K562 (cell line): ENCODE measurements around the gene BLZF1. TPM values are rescaled to one million over a fixed set of nuclear protein-coding genes. Genes with fewer than 3 reads are reported as not detected.

ENCODE experiments used
- CSDE1 ChIP-seq, 2 experiments: fragments of 450-650 bp; IDR thresholded peaks; 2 replicates each; pipeline ENCODE4 v1.6.1; 2016; ENCODE audit warnings: mild to moderate bottlenecking in 1 of 2
- HEY1 ChIP-seq: fragments of 250-450 bp; sonication (Bioruptor Pico); IDR thresholded peaks from 2 replicates; pipeline ENCODE4 v1.5.0; 2020; ENCODE audit warnings: mild to moderate bottlenecking, moderate library complexity, borderline replicate concordance
- HNRNPL ChIP-seq: fragments of 200-400 bp; formaldehyde crosslinking; IDR thresholded peaks from 2 replicates; pipeline ENCODE4 v1.6.1; 2017; ENCODE audit warnings: low read depth, mild to moderate bottlenecking, low read length
- KLF16 ChIP-seq: IDR thresholded peaks from 2 replicates; pipeline ENCODE4 v1.6.1; 2016; ENCODE audit warnings: antibody characterized with exemption
- MBD1 ChIP-seq: fragments of 250-450 bp; sonication (Bioruptor Pico); IDR thresholded peaks from 2 replicates; pipeline ENCODE4 v1.8.0; 2022; ENCODE audit warnings: inconsistent platforms
- MBD2 ChIP-seq: sonication (generic); IDR thresholded peaks from 2 replicates; pipeline ENCODE4 v1.6.1; 2016; ENCODE audit warnings: low read depth, borderline replicate concordance
- PTRF ChIP-seq: fragments of 450-650 bp; IDR thresholded peaks from 2 replicates; pipeline ENCODE4 v1.6.1; 2016; ENCODE audit warnings: mild to moderate bottlenecking, missing genetic modification characterization, missing compliant biosample characterization
- SMARCA5 ChIP-seq: fragments of 450-650 bp; IDR thresholded peaks from 2 replicates; pipeline ENCODE4 v1.6.1; 2016
- SNRNP70 ChIP-seq: fragments of 200-400 bp; formaldehyde crosslinking; optimal IDR thresholded peaks from 2 replicates; pipeline ENCODE3; 2017; ENCODE audit warnings: low read depth, low read length
- SRSF7 ChIP-seq: fragments of 200-400 bp; formaldehyde crosslinking; optimal IDR thresholded peaks from 2 replicates; pipeline ENCODE3; 2017; ENCODE audit warnings: mild to moderate bottlenecking, low read depth, low read length
- STAT6 ChIP-seq: sonication (generic); formaldehyde crosslinking; IDR thresholded peaks from 2 replicates; pipeline ENCODE4 v1.8.1; 2023; ENCODE audit warnings: mild to moderate bottlenecking, missing genetic modification reagents
- TCF3 ChIP-seq: sonication (generic); formaldehyde crosslinking; IDR thresholded peaks from 2 replicates; pipeline ENCODE4 v1.4.0; 2020; ENCODE audit warnings: mild to moderate bottlenecking, missing genetic modification reagents
- ZFP1 ChIP-seq: fragments of 450-650 bp; formaldehyde crosslinking; IDR thresholded peaks from 2 replicates; pipeline ENCODE4 v1.4.0; 2020; ENCODE audit warnings: mild to moderate bottlenecking, mixed read lengths
- ZNF324 ChIP-seq: fragments of 250-450 bp; sonication (Bioruptor Pico); IDR thresholded peaks from 2 replicates; pipeline ENCODE4 v1.4.0; 2020; ENCODE audit warnings: mild to moderate bottlenecking
- ZNF408 ChIP-seq: fragments of 250-450 bp; sonication (Bioruptor Pico); IDR thresholded peaks from 2 replicates; pipeline ENCODE4 v1.4.0; 2020; ENCODE audit warnings: low read depth, mild to moderate bottlenecking, moderate library complexity
- polyA plus RNA-seq, 8 experiments: library from polyadenylated mRNA; depleted of rRNA in 4 of 8; stranded (reverse) in 5 of 8; unstranded in 3 of 8; fragments of >200 nt; fragmentation: Nextera tagmentation in 2 of 8; fragmentation: Illumina TruSeq in 1 of 8; extraction: Ambion mirVana in 2 of 8; extraction: Trizol in 1 of 8; gene quantifications; 2 replicates each; pipeline versions ENCODE4 v1.2.1 to v1.2.3, GENCODE V29; 2011 to 2014; ENCODE audit warnings: inconsistent platforms in 1 of 8, missing spikeins in 1 of 8
- total RNA-seq, 7 experiments: library from RNA; depleted of rRNA in 6 of 7; stranded (reverse); fragments of >200 nt in 6 of 7; fragmentation: Illumina TruSeq in 2 of 7; extraction: Trizol in 2 of 7; gene quantifications; 2 replicates each; pipeline versions ENCODE4 v1.2.1 to v1.2.3, GENCODE V29; 2011 to 2021; ENCODE audit warnings: low replicate concordance in 1 of 7
- TF ChIP-seq, protein P1 (sequence below), 2 experiments: IDR thresholded peaks; 2 replicates each; pipeline ENCODE4 v1.6.1; 2012; ENCODE audit warnings: improper control_type of control experiment in 2 of 2, low read depth in 2 of 2, low read length in 2 of 2, borderline replicate concordance in 1 of 2
- TF ChIP-seq, protein P2 (sequence below): fragments of 250-450 bp; sonication (Bioruptor Pico); IDR thresholded peaks from 2 replicates; pipeline ENCODE4 v1.4.0; 2020; ENCODE audit warnings: mild to moderate bottlenecking, moderate library complexity
- TF ChIP-seq, protein P3 (sequence below), 2 experiments: fragments of 450-650 bp; IDR thresholded peaks; 2 replicates each; pipeline ENCODE4 v1.6.1; 2016

Gene BLZF1
- total and polyA plus RNA-seq, 9 of the 15 experiments (the other 6 are each of a cell fraction or from before 2014, with no cell fraction given): 20.5 to 32.8 (median 25.3) TPM

DNA sequence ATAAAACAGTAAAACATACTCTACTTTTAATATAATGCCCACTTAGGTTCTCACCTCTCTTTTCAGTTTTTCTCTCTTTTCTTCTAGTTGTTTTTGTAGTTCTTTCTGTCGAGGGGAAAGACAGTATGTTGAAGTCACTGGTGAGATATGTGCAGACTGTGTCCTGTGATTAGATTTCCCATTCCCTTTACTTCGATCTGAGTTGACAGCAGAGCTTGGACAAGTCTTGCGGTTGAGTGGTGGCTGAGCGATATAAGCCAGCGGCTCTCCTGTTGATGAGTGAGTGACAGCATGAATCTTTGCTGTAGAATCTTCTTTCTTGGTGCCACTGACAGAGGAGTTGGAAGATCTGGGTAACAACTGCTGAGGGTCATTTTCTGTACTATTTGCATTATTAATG, 53.3 kb downstream of the BLZF1 start (continued):
- TF ChIP-seq, protein P1, sequence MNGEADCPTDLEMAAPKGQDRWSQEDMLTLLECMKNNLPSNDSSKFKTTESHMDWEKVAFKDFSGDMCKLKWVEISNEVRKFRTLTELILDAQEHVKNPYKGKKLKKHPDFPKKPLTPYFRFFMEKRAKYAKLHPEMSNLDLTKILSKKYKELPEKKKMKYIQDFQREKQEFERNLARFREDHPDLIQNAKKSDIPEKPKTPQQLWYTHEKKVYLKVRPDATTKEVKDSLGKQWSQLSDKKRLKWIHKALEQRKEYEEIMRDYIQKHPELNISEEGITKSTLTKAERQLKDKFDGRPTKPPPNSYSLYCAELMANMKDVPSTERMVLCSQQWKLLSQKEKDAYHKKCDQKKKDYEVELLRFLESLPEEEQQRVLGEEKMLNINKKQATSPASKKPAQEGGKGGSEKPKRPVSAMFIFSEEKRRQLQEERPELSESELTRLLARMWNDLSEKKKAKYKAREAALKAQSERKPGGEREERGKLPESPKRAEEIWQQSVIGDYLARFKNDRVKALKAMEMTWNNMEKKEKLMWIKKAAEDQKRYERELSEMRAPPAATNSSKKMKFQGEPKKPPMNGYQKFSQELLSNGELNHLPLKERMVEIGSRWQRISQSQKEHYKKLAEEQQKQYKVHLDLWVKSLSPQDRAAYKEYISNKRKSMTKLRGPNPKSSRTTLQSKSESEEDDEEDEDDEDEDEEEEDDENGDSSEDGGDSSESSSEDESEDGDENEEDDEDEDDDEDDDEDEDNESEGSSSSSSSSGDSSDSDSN (IDR thresholded peaks at IDR 0.05; ENCODE audit: borderline replicate concordance in 1 of 2, low read depth in 2 of 2, low read length in 2 of 2): no peak
- TF ChIP-seq SMARCA5 (no peak), SRSF7 (no peak), TCF3 (CRISPR knock-in tag) (peak; percentile 82), STAT6 (CRISPR knock-in tag) (no peak), ZFP1 (CRISPR knock-in tag) (no peak), MBD2 (no peak), MBD1 (CRISPR knock-in tag) (no peak), ZNF324 (CRISPR knock-in tag) (no peak), SNRNP70 (no peak), HNRNPL (no peak), PTRF (tag) (no peak), ZNF408 (CRISPR knock-in tag) (no peak), CSDE1 (IDR thresholded peaks at IDR 0.05) (no peak), KLF16 (0 out of 2 replicates have a peak, but pooled peaks have one; percentile 16), HEY1 (CRISPR knock-in tag) (no peak)
- TF ChIP-seq, protein P2, sequence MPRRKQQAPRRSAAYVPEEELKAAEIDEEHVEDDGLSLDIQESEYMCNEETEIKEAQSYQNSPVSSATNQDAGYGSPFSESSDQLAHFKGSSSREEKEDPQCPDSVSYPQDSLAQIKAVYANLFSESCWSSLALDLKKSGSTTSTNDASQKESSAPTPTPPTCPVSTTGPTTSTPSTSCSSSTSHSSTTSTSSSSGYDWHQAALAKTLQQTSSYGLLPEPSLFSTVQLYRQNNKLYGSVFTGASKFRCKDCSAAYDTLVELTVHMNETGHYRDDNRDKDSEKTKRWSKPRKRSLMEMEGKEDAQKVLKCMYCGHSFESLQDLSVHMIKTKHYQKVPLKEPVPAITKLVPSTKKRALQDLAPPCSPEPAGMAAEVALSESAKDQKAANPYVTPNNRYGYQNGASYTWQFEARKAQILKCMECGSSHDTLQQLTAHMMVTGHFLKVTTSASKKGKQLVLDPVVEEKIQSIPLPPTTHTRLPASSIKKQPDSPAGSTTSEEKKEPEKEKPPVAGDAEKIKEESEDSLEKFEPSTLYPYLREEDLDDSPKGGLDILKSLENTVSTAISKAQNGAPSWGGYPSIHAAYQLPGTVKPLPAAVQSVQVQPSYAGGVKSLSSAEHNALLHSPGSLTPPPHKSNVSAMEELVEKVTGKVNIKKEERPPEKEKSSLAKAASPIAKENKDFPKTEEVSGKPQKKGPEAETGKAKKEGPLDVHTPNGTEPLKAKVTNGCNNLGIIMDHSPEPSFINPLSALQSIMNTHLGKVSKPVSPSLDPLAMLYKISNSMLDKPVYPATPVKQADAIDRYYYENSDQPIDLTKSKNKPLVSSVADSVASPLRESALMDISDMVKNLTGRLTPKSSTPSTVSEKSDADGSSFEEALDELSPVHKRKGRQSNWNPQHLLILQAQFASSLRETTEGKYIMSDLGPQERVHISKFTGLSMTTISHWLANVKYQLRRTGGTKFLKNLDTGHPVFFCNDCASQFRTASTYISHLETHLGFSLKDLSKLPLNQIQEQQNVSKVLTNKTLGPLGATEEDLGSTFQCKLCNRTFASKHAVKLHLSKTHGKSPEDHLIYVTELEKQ (CRISPR knock-in tag): no peak
- TF ChIP-seq, protein P3, sequence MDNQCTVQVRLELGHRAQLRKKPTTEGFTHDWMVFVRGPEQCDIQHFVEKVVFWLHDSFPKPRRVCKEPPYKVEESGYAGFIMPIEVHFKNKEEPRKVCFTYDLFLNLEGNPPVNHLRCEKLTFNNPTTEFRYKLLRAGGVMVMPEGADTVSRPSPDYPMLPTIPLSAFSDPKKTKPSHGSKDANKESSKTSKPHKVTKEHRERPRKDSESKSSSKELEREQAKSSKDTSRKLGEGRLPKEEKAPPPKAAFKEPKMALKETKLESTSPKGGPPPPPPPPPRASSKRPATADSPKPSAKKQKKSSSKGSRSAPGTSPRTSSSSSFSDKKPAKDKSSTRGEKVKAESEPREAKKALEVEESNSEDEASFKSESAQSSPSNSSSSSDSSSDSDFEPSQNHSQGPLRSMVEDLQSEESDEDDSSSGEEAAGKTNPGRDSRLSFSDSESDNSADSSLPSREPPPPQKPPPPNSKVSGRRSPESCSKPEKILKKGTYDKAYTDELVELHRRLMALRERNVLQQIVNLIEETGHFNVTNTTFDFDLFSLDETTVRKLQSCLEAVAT (IDR thresholded peaks at IDR 0.05): peak in 1 of 2 experiments; percentile 45; a peak in 1 of 4 replicates
